ENCODE measurements around the gene LRBA. TPM values are rescaled to one million over a fixed set of nuclear protein-coding genes. Genes with fewer than 3 reads are reported as not detected.

The LRBA gene
- total and polyA plus RNA-seq, 4 donors = 11.8 to 149 (median 34.2) TPM

DNA sequence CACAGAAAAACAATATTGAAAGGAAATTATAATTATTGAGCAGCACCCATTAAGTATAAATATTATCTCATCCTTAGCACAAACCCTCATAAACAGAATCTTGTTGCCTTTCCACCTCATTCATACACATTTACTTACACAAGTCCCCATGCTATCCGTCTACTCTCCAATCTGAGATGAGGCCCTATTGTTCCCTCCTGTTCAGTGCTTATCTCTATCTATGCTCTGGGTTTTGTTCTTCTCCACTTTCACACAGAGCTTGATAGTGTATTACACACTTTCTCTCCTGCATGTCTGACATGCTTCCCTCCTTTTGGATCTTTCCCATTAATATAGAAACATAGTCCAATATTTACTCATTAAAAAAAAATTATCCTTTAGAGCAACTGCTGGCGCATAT is 671.3 kb downstream of the LRBA start:
- no peak overlapping the region for H3K9ac ChIP-seq (ENCODE audit: insufficient read depth in 1 of 2, low read length in 2 of 2)
- DNase-seq (no peak), ATAC-seq (ENCODE audit: insufficient read depth, low FRiP score) (no peak)
- H3K4me3 ChIP-seq = no peak overlapping the region
- H3K27ac ChIP-seq (ENCODE audit: low read depth in 1 of 2, low read length in 1 of 2) = no peak overlapping the region
- 90 to 92% methylated on average over 2 of the region's 2 CpGs for WGBS, 2 donors
- H3K27me3 ChIP-seq (ENCODE audit: control insufficient read depth in 3 of 3, insufficient read depth in 3 of 3, low read length in 2 of 3) = no peaks in the 10 kb centered on the region
- no peaks in the 10 kb centered on the region for H3K36me3 ChIP-seq (ENCODE audit: control insufficient read depth in 4 of 4, insufficient read depth in 4 of 4, low read length in 4 of 4)
- TF ChIP-seq, protein P1, sequence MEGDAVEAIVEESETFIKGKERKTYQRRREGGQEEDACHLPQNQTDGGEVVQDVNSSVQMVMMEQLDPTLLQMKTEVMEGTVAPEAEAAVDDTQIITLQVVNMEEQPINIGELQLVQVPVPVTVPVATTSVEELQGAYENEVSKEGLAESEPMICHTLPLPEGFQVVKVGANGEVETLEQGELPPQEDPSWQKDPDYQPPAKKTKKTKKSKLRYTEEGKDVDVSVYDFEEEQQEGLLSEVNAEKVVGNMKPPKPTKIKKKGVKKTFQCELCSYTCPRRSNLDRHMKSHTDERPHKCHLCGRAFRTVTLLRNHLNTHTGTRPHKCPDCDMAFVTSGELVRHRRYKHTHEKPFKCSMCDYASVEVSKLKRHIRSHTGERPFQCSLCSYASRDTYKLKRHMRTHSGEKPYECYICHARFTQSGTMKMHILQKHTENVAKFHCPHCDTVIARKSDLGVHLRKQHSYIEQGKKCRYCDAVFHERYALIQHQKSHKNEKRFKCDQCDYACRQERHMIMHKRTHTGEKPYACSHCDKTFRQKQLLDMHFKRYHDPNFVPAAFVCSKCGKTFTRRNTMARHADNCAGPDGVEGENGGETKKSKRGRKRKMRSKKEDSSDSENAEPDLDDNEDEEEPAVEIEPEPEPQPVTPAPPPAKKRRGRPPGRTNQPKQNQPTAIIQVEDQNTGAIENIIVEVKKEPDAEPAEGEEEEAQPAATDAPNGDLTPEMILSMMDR (IDR thresholded peaks at IDR 0.05; ENCODE audit: control extremely low read depth, extremely low read depth) = no peak
- H3K4me1 ChIP-seq (ENCODE audit: control insufficient read depth in 5 of 5, insufficient read depth in 5 of 5, low read length in 5 of 5) = peaks cover 0 to 7% (median 0%) of the 10 kb centered on the region in 5 donors
- H3K9me3 ChIP-seq (ENCODE audit: control insufficient read depth in 4 of 4, insufficient read depth in 3 of 4, low read length in 3 of 4) = no peaks in the 10 kb centered on the region

DNA sequence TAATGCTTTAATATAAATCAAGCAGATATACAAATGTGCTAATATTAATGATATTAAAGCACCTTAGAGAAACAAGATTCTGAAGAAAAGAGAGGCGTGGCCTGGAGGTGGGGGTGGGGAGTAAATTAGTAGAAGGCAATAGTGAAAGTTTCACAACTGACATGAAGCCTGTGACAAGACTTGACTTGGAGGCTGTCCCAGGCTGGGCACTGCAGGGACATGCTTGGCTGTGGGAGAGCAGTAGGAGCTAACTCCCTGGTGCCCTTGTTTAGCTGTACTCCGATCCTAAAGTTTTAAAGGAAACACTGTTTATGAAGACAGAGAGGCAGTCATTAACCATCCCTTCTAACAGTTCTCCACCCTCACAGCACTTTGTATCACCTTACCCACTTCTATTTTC is 672.1 kb downstream of the LRBA start:
- peaks cover 0 to 12% (median 0%) of the 10 kb centered on the region in 5 donors for H3K4me1 ChIP-seq (ENCODE audit: control insufficient read depth in 5 of 5, insufficient read depth in 5 of 5, low read length in 5 of 5)
- DNase-seq (no peak), ATAC-seq (ENCODE audit: insufficient read depth, low FRiP score) (no peak)
- peak overlapping the region in 1 of 2 donors; percentile 21 for H3K27ac ChIP-seq (ENCODE audit: low read depth in 1 of 2, low read length in 1 of 2)
- 75% methylated on average over 2 of the region's 2 CpGs for WGBS, 2 donors
- H3K27me3 ChIP-seq (ENCODE audit: control insufficient read depth in 3 of 3, insufficient read depth in 3 of 3, low read length in 2 of 3) = no peaks in the 10 kb centered on the region
- H3K36me3 ChIP-seq (ENCODE audit: control insufficient read depth in 4 of 4, insufficient read depth in 4 of 4, low read length in 4 of 4) = no peaks in the 10 kb centered on the region
- no peak overlapping the region for H3K9ac ChIP-seq (ENCODE audit: insufficient read depth in 1 of 2, low read length in 2 of 2)
- H3K4me3 ChIP-seq = no peak overlapping the region
- TF ChIP-seq, protein P1 (IDR thresholded peaks at IDR 0.05; ENCODE audit: control extremely low read depth, extremely low read depth) = no peak
- no peaks in the 10 kb centered on the region for H3K9me3 ChIP-seq (ENCODE audit: control insufficient read depth in 4 of 4, insufficient read depth in 3 of 4, low read length in 3 of 4)

- H3K27ac ChIP-seq (ENCODE audit: low read depth in 1 of 2, low read length in 1 of 2) = no peak overlapping the region
- TF ChIP-seq, protein P1 (IDR thresholded peaks at IDR 0.05; ENCODE audit: control extremely low read depth, extremely low read depth) = no peak
- 57 to 58% methylated on average over 3 of the region's 3 CpGs for WGBS, 2 donors
- H3K27me3 ChIP-seq (ENCODE audit: control insufficient read depth in 3 of 3, insufficient read depth in 3 of 3, low read length in 2 of 3) = no peaks in the 10 kb centered on the region
- peak; percentile 20 to 83 (median 79) for DNase-seq
- no peak for ATAC-seq (ENCODE audit: insufficient read depth, low FRiP score)
- H3K9ac ChIP-seq (ENCODE audit: insufficient read depth in 1 of 2, low read length in 2 of 2) = no peak overlapping the region
- H3K4me3 ChIP-seq = no peak overlapping the region
- peaks cover 0 to 11% (median 0%) of the 10 kb centered on the region in 5 donors for H3K4me1 ChIP-seq (ENCODE audit: control insufficient read depth in 5 of 5, insufficient read depth in 5 of 5, low read length in 5 of 5)
- no peaks in the 10 kb centered on the region for H3K9me3 ChIP-seq (ENCODE audit: control insufficient read depth in 4 of 4, insufficient read depth in 3 of 4, low read length in 3 of 4)
- no peaks in the 10 kb centered on the region for H3K36me3 ChIP-seq (ENCODE audit: control insufficient read depth in 4 of 4, insufficient read depth in 4 of 4, low read length in 4 of 4)
Measured at GRCh38 chr4:150337734-150338133, 677.4 kb downstream of the LRBA start.
